HG02588 (cell line): ENCODE measurements around the gene GGACT.

Experiments used
- ATAC-seq: cut with Tn5 transposase; IDR thresholded peaks from one replicate; pipeline ENCODE4 v1.9.1; 2021; ENCODE audit warnings: mild to moderate bottlenecking, moderate library complexity; ENCODE audit not compliant: unreplicated experiment

The GGACT gene

DNA sequence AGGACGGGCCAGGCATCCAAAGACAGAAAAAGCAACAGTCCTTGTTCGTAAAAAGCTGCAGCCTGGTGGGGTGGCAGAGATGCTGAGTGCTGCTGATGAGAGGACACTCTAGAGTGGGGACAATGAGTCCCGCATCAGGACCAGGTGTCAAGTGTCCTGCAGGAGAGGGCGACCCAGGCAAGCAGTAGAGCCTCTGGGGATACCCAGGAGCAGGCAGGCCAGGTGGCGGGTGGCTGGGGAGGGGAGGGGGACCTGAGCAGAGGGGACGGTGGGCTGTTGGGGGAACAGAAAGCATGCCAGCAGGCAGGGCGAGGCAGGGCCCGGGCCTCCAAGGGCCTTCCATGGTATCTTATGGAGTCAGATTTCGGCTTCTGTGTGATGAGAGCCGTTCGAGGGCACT lies 35.8 kb downstream of the GGACT start:
- ATAC-seq, result no peak

DNA sequence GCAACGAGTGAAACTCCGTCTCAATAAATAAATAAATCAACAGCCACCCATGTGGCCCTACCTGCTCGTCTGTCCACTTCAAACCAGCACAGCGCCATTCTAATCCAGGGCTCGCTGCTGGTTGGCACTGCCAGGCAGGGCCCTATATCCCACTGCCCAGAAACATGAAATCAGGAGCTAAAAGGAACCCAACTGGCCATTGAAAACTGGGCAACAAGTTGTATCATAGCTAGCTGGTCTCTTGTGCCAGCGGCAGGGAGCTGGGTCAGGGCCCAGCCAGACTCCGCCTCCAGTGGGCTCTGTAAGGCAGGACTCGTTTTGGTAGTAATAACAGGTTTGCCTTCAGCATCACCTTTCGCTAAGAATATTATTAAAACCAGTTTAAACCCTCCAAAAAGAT lies 39.3 kb downstream of the GGACT start:
- ATAC-seq, result no peak

DNA sequence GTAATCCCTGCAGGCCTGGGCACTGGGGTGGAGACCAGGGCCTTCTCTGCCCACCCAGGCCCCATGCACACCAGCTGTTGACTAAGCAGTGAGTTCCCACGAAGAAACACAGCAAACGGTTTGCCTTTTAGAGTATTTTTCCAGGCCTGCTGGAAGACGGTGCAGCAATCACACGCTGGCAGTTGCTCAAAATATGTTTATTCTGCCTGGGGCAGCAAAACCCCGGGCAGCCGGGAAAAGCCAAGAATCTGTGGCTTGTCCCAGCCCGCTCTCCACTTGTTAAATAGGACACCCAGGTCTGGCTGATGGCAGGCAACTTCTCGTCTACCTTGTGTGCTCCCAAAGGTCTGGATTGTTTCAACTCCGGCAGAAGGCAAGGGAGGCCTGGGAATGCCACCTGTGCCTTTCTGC lies 40.8 kb downstream of the GGACT start:
- no peak for ATAC-seq

DNA sequence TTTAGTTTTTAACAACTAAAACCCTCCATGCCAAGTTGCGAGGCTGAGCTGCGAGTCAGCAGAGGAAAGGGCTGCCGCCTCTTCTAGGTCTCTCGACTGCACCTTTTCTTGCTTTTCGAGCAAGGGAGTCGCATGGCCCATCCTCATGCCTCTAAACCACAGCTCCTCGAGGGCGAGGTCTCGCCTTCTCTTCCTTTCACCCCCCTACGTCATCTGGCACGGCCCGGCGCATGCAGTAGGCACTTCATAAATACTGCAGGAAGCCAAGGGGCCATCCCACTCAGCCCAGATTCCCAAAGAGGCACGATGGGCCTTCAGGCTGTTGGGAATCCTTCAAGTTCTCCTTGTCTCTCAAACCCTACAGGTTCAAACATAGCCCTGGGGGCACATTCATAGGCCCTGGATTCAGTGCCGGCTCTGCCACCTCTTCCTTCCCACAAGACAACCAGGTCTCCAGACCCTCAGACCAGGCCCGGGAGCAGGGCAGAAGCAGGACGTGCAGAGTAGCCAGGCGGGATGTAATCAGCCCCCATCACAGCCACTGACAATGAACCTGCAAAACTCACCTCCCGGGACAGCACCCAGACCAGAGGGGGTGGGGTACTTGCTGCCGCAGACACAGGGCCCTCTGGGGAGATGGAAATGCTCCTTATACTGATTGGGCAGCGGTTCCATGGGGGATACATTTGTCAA lies 41.7 kb downstream of the GGACT start:
- ATAC-seq, result no peak

DNA sequence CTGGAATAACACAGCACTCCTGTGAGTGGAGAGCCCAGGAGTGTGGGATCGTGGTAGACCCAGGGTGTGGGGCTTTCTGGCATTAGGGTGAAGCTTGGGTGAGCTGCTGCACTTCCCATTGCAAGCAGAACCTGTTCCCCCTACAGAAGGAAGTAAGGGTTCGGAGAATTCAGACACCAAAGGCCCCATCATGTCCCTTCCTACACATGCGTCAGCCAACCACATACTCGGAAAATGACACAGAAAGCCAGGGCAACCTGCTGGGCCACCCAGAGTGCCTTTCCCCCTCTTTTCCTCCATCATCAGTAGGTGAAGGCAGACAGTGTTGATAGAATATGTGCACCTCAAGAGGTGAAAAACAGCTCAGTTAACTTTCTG lies 42.9 kb downstream of the GGACT start:
- no peak for ATAC-seq

DNA sequence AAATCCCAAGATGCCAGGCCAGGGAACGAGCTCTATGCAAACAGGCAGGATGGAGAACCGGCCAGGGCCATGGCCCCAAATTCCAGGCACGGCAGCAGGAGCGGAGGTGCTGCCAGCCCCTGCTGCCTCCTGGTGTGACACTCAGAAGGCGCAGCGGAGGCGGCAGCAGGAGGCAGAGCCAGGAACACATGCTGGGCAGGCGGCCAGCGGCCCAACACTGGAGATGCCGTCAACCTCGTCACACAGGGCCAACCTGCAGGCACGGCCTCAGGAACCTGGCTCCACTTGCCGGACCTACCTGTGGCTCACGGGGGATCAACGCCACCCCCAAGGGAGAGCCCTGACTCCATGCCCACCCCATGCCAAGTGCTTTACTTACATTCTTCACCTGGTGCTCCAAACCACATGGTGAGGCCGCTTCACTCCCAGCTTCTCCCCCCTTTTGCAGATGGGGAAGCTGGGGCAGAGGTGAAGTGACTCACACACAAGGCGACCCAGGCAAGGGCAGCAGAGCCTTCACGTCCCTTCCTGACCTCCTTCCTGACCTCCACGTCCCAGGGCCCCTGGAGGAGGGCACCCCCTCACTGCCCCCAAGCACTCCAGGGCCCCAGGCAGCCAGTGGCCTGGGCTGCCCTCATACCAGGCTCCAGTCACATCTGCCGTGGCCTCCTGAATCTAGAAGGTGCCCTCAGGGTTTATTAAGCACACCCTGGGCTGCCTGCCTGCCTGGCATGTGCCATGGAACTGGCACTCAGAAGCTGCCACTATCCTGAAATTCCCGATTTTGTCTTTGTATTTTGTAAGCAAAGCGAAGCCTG lies 43.5 kb downstream of the GGACT start:
- no peak for ATAC-seq

DNA sequence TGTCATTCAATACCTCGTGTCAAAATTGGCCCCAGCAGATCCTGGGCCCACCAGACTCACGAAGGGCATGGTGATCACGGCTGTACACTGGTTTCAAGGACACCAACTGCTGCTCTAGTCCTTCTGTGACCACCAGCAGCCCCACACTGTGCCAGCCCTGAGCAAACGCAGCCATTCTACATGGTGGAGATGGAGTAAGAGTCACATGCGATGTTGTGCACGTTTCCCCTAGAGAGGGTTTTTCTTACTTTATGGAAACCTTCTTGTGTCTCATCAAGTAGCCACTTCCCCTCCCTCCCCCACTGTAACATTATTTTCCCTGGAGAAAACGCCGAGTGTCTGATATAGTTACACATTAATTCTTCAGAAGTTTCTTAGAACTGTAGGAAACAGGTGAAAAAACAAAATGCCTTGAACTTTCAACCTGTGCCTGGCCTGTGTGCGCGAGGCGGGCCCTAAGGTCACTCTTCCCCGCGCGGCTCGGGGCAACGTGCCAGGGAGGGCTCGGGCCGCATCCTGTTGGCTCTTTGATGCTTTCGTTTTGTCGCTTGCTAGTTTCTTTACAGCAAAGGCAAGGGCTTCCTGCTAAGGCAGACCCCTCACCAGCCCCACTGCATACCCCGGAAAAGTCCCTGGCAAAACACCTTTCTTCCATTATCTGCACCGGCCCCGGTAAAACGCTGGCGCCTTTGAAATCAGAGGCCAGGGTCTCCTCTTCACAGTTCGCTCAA lies 44.6 kb downstream of the GGACT start:
- no peak for ATAC-seq

DNA sequence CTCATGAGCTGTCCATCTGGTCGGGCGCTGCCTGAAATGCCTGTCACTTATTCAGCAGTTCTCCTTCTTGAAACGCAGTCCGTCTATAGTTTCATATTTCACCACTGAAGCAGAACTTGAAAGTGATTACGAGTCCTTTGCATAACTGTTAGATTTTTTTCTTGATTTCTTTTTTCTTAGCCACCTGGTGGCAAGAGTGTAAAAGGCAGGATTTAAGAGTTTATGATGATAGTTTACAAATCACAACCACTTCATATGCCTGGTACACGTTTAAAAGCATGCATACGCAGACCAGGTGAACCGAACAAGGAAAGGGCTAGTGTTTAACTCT lies 45.8 kb downstream of the GGACT start:
- ATAC-seq, result peak; percentile 79

DNA sequence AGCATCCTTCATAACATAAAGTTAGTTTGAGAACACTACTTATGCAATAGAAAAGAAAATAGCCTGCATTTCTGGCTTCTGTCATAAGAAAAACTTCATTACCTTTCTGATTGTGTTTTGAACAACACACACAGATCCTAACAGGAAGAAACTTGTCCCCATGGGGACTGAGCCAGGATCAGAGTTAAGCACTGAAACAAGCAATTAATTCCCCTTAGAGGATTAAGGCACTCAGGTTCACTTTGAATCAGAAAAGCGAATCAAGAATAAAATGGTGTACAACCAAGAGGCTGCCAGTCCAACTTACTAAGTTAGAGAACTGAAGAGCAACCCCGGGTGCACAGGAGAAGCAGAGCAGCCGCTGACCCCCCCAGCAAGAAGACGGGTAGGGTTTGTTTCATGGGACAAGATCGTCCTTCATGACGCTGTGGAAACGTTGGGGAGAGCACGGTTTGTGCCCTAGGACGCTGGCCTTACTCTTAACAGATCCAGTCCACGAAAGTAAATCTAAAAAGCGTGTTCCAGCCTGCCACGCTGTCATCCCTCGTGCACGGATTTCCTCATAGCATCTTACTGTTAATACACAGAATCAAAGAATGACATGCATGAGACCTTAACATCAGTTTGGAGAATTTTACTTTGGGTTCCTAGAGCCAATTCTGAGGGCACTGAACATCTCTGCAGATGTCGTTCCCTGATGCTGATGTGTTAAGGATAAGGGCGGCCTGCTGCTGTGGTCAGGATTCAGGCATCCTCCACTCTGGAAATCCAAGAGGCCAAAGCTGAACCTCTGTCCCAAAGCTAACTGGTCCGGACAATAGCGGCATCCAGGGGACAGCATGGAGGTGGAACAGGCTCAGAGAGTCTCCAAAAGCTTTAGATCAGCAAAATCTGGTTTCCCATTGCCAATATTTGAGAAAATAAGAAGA lies 46.4 kb downstream of the GGACT start:
- ATAC-seq, result no peak

DNA sequence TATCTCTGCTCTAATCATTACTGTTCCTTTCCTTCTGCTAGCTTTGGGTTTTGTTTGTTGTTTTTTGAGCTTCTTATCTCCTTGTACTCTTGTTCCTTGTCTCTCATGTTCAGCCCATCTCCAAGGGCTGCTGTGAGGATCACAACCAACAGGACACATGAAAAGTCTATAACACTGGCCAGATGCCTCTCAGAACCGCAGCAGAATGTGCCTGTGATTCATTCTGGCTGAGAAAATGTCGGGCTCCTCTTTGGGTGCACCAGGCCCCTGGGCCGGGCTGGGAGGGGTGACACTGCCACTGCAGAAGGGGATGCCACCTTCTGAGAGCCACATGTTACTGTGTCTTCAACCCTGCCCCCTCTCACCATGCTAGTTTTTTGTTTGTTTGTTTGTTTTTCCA lies 48.0 kb downstream of the GGACT start:
- no peak for ATAC-seq

DNA sequence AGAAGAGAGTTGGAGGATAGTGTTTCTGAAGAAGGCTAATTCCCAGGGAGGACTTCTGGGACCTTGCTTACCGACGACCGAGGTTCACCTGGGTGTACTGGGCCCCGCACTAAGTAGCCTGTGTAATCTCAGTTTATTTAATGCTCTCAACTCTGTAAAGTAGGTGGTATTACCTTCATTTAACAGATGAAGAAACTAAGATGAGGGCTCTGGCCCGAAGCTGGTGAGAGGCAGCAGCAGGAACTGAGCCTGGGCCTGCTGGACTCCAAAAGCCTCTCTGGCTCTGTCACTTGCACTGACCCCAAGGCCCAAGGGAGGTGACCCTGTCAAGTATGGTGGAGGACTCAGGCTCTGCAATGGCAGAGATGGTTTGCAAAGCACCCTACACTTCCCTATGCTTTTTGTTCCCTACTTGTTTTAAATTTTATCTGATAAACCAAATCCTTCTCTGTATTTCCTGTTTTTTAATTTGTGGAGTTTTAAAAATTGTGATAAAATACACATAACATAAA lies 50.6 kb downstream of the GGACT start:
- no peak for ATAC-seq

DNA sequence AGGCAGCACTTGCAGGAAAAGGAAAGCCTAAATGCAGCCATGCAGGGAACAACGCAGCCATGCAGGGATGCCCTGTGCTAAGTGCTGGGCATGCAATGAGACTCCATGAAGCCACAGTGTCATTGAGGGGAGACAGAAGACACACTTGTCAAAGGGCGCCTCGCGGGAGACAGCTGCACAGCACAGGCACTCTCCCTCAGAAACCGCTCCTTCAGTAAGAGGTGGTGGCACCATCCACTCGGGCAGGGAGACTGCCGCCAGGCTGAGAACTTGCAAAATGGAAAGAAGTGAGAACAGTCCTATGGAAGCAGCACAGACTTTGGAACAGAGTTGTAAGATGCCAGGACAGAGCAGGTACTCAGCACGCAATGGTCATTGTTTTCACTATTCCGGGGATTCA lies 51.1 kb downstream of the GGACT start:
- ATAC-seq, result no peak

DNA sequence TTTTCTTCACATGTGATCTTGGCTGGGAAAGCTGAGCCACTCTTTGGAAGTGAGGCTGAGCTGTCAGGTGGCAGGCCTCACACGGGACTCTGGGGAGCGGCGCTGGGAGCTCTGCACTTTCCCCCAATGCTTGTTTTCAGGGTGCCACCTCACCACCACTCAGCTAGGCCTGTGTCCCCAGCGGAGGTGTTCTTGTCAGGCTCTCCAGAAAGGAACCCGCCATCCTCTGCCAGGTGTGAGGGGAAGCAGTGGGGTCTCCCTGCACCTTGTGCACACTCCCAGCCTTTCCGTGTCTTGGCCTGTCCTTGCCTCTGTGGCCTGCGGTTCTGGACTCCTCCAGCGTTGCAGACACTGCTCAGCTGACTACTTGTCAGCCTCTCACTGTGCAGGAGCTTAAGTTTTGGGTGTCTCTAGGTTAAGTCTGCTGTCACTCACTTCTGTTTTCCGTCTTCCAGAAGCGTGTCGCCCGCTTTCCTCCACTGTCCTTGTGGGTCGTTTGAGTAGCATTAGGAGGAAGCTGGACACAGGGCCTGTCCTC lies 51.9 kb downstream of the GGACT start:
- ATAC-seq, result no peak

DNA sequence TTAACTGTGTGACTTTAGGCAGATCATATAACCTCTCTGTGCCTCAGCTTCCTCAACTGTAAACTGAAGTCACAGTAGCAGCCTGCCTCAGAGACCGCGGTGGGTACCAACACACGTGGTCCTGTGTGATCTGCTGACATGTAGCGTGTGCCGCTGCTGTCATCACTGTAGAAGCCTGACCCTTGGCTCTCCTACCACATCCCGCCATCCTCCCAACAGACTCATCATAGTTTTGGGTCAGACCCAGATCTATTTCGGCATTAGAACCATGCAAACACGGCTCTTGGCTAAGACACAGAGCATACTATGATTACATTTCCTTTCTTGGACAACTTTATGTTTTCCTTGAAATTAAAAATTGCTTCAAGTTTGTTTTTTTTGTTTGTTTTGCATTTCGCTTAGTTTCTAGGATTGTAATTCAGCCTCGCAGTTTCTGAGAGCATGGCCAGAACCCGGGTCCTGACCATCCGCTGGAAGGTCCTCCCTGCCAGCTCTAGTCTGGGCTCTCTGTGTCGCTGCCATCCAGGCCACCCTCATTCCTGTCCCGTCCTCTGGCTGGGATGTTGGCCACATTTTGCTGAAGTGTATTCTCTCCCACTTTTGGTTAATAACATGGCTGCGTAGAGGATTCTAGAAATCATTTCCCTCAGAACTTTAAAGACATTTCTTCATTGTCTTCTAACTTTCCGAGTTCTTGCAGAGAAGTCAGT lies 53.0 kb downstream of the GGACT start:
- no peak for ATAC-seq

DNA sequence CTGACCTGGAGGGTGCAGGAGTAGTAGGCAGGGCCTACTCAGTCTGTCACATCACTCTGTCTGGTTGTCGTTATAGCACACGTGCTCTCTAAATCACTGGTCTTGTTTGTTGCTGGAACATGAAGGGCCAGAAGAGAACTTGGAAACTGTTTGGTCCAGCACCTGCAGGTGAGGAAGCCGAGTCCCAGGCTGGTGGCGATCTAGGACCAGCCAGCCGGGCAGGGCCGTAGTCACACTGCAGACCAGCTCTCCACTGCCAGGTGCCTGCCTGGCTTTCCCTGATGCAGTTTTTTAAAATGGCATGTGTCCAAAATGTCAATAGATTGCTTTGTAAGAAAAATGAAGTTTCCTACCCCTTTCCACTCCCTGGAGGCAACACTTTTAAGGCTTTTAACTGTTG lies 53.7 kb downstream of the GGACT start:
- ATAC-seq, result no peak

DNA sequence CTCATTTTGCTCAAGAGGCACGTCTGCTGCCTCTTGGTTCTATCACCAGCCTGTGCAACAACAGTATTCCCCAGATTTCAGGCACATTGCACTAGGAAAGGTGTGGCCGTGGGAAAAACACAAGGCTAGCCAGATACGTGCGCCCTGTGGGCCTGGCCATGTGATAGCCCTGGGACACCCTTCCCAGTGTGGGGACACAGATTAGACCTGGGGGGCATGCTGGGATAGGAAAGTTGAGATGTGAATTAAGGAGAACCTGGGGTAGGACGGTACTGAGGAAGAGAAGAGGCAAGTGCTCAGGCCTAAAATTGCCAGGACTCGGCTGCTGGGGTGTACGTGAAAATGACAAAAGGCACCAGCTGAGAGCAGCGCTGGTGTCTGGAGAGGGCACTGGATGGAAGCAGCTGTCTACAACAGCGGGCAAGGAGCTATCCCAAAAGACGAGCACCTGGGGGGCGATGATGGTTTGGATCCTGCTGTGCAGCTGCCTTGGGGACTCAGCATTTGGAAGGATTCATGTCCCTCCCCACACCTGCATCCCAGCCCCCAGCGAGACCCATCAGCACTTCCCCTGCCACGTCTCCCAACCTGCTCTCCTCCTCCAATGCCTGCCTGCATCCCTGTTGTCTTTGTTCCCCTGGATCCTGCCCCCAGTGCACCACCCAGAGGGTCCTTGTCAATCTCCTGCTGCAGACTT lies 54.3 kb downstream of the GGACT start:
- no peak for ATAC-seq

DNA sequence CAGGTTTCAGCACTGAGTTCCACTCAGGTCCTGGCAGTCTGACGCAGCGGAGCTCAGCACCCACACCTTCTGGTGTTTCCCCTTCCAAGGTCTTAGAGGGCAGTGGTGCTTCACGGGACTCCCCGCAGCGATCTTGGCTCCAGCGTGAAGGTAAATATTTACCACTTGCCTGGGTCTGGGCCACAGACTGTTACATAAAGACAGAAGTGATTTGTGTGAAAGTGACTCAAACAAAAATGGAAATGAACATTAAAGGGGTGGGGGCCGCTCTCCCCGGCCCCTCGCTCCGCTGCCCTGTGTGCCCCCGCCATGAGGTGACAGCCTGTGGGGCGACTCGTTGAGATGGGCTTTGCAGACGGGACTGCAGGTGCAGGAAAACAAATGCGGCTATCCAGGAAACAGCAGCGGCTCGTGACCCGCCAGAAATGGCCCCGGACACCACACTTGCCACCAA lies 55.0 kb downstream of the GGACT start:
- no peak for ATAC-seq

DNA sequence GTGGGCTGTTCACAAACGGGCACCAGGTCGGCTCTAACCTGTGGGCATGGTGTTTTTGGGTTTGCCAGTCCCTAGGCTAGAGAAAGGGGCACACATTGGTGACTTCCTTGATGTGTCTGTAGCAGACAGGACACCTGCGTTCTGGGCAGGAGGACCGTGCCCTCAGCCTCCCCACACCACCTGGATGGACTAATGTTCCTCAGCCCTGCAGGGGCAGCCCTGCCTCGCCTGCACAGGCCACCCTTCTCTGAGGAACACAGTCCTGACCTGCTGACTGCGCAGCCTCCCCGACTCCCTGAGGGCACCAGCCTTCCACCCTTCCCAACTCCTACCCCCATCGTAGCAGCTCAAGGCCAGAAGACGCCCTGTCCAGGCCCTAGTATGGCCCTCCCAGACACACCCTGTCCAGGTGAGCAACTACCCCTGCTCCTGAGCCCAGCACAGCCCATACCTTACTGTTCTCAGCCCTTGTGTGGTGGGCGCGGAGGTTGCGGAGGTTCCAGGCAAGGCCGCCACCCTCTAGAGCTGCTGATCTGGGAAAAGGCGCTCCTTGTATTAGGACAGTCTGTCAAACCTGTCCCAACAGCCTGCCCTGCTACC lies 55.7 kb downstream of the GGACT start:
- no peak for ATAC-seq
